Neural cell (in vitro differentiated cells): ENCODE data around the gene PDE4A. TPM values are rescaled to one million over a fixed set of nuclear protein-coding genes. Genes with fewer than 3 reads are reported as not detected.

Experiments used
- H2AFZ ChIP-seq: fragments of 200-600, 300-800 bp; sonication (generic), shearing (Covaris generic); 2 replicates; pipeline ENCODE4 v1.6.0; 2014; ENCODE audit warnings: low read depth, mild to moderate bottlenecking, antibody characterized with exemption, low read length, moderate library complexity
- H3F3A ChIP-seq: fragments of 200-600 bp; shearing (Covaris generic); 2 replicates; pipeline ENCODE4 v1.6.1; 2016; ENCODE audit warnings: mild to moderate bottlenecking, moderate library complexity, mixed read lengths, antibody characterized with exemption, low read length; ENCODE audit not compliant: insufficient read depth, poor library complexity, severe bottlenecking
- H3K27ac ChIP-seq: fragments of 200-600, 300-800 bp; sonication (generic), shearing (Covaris generic); 2 replicates; pipeline ENCODE4 v1.5.1; 2014; ENCODE audit warnings: mild to moderate bottlenecking, low read length, moderate library complexity
- H3K27me3 ChIP-seq: fragments of 300-800, 200-600 bp; sonication (generic), shearing (Covaris generic); 2 replicates; pipeline ENCODE4 v1.6.0; 2014; ENCODE audit warnings: mild to moderate bottlenecking, low read depth, low read length, moderate library complexity; ENCODE audit not compliant: insufficient read depth
- H3K36me3 ChIP-seq: fragments of 300-800, 200-600 bp; sonication (generic), shearing (Covaris generic); 2 replicates; pipeline ENCODE4 v1.5.1; 2014; ENCODE audit warnings: mild to moderate bottlenecking, antibody characterized with exemption, low read length, moderate library complexity; ENCODE audit not compliant: insufficient read depth
- H3K4me2 ChIP-seq: fragments of 300-800, 200-600 bp; sonication (generic), shearing (Covaris generic); 2 replicates; pipeline ENCODE4 v1.6.0; 2014; ENCODE audit warnings: mild to moderate bottlenecking, low read length
- H3K4me3 ChIP-seq: fragments of 300-800, 200-600 bp; sonication (generic), shearing (Covaris generic); 2 replicates; pipeline ENCODE4 v1.5.1; 2014; ENCODE audit warnings: mild to moderate bottlenecking, low read length, moderate library complexity
- H3K79me2 ChIP-seq: fragments of 200-600 bp; shearing (Covaris generic); replicated peaks from 2 replicates; pipeline ENCODE4 v1.6.0; 2014; ENCODE audit warnings: mild to moderate bottlenecking, low read length, moderate library complexity; ENCODE audit not compliant: insufficient read depth
- H3K9ac ChIP-seq: fragments of 300-800, 200-600 bp; sonication (generic), shearing (Covaris generic); 2 replicates; pipeline ENCODE4 v1.6.1; 2016; ENCODE audit warnings: mild to moderate bottlenecking, low read length, mixed read lengths
- H3K9me2 ChIP-seq: fragments of 200-600 bp; shearing (Covaris generic); 2 replicates; pipeline ENCODE4 v1.6.1; 2016; ENCODE audit warnings: mild to moderate bottlenecking, low read length, mixed read lengths; ENCODE audit not compliant: insufficient read depth
- H3K9me3 ChIP-seq: fragments of 200-600, 300-800 bp; sonication (generic), shearing (Covaris generic); 2 replicates; pipeline ENCODE4 v1.6.1; 2016; ENCODE audit warnings: mild to moderate bottlenecking, mixed run types, low read length, moderate library complexity, mixed read lengths
- H4K20me1 ChIP-seq: fragments of 200-600 bp; shearing (Covaris generic); 2 replicates; pipeline ENCODE4 v1.6.1; 2016; ENCODE audit warnings: mild to moderate bottlenecking, mixed run types; ENCODE audit not compliant: insufficient read depth
- EP300 ChIP-seq: fragments of 450-650 bp; conservative IDR thresholded peaks from 2 replicates; pipeline ENCODE4 v1.6.1; 2014; ENCODE audit warnings: antibody characterized with exemption, mild to moderate bottlenecking, moderate library complexity; ENCODE audit not compliant: poor library complexity, severe bottlenecking
- EZH2 ChIP-seq: fragments of 200-600, 300-800 bp; shearing (Covaris generic), sonication (generic); IDR thresholded peaks from 2 replicates; pipeline ENCODE4 v1.6.1; 2014; ENCODE audit warnings: antibody characterized with exemption, low read length, borderline replicate concordance, mild to moderate bottlenecking; ENCODE audit not compliant: insufficient read depth, poor library complexity, severe bottlenecking
- MXI1 ChIP-seq: fragments of 450-650 bp; conservative IDR thresholded peaks from 2 replicates; pipeline ENCODE4 v1.6.1; 2014; ENCODE audit warnings: antibody characterized with exemption, mild to moderate bottlenecking; ENCODE audit not compliant: poor library complexity, severe bottlenecking
- POLR2AphosphoS5 ChIP-seq: IDR thresholded peaks from 2 replicates; pipeline ENCODE4 v1.6.1; 2012
- RAD21 ChIP-seq: fragments of 450-650 bp; conservative IDR thresholded peaks from 2 replicates; pipeline ENCODE4 v1.6.1; 2014; ENCODE audit warnings: antibody characterized with exemption, mild to moderate bottlenecking, moderate library complexity
- SMC3 ChIP-seq: fragments of 450-650 bp; conservative IDR thresholded peaks from 2 replicates; pipeline ENCODE4 v1.6.1; 2014; ENCODE audit warnings: antibody characterized with exemption, mild to moderate bottlenecking, moderate library complexity; ENCODE audit not compliant: poor library complexity
- TAF1 ChIP-seq: IDR thresholded peaks from 2 replicates; pipeline ENCODE4 v1.6.1; 2012; ENCODE audit warnings: low read depth
- polyA plus RNA-seq: library from polyadenylated mRNA; depleted of rRNA; stranded (reverse); fragments of >200 nt; gene quantifications from 2 replicates; pipeline ENCODE4 v1.2.3, GENCODE V29; 2014
- TF ChIP-seq, protein P1 (sequence below): fragments of 450-650 bp; IDR thresholded peaks from 2 replicates; pipeline ENCODE4 v1.5.1; 2014; ENCODE audit warnings: antibody characterized with exemption, mild to moderate bottlenecking, moderate library complexity; ENCODE audit not compliant: poor library complexity, severe bottlenecking
- TF ChIP-seq, protein P2 (sequence below): IDR thresholded peaks from 2 replicates; pipeline ENCODE4 v1.6.1; 2012; ENCODE audit warnings: borderline replicate concordance

PDE4A gene
- polyA plus RNA-seq, 1 donor from 2014 or later: 3.4 TPM

DNA sequence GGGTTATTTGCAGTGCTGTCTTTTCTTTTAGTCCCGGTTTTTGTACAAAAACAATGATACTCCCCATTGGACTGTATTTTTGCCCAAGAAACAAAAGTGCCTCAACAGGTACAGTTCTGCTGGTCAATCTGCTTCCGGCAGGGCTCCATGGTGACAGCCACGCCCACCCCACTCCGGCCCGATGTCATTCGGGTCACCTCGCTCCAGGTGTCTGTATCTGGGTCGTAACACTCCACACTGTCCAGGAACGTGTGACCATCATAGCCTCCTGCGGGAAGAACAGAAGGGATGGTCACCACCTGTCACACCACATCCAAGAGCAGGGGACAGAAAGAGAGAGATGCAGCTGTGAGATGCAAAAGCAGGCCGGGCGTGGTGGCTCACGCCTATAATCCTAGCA lies 66.2 kb downstream of the PDE4A start:
- Histone ChIP-seq H3F3A (no peaks in the 10 kb centered on the region), H3K27me3 (no peaks in the 10 kb centered on the region), H3K79me2 (no peaks in the 10 kb centered on the region), H3K4me3 (no peak overlapping the region), H3K36me3 (no peaks in the 10 kb centered on the region), H3K9ac (no peak overlapping the region), H4K20me1 (no peaks in the 10 kb centered on the region), H3K4me2 (no peak overlapping the region), H2AFZ (no peak overlapping the region), H3K9me2 (no peaks in the 10 kb centered on the region), H3K27ac (no peak overlapping the region), H3K9me3 (no peaks in the 10 kb centered on the region)
- TF ChIP-seq SMC3 (no peak), EP300 (no peak), TAF1 (no peak), RAD21 (no peak)
- TF ChIP-seq, protein P1, sequence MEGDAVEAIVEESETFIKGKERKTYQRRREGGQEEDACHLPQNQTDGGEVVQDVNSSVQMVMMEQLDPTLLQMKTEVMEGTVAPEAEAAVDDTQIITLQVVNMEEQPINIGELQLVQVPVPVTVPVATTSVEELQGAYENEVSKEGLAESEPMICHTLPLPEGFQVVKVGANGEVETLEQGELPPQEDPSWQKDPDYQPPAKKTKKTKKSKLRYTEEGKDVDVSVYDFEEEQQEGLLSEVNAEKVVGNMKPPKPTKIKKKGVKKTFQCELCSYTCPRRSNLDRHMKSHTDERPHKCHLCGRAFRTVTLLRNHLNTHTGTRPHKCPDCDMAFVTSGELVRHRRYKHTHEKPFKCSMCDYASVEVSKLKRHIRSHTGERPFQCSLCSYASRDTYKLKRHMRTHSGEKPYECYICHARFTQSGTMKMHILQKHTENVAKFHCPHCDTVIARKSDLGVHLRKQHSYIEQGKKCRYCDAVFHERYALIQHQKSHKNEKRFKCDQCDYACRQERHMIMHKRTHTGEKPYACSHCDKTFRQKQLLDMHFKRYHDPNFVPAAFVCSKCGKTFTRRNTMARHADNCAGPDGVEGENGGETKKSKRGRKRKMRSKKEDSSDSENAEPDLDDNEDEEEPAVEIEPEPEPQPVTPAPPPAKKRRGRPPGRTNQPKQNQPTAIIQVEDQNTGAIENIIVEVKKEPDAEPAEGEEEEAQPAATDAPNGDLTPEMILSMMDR: no peak

DNA sequence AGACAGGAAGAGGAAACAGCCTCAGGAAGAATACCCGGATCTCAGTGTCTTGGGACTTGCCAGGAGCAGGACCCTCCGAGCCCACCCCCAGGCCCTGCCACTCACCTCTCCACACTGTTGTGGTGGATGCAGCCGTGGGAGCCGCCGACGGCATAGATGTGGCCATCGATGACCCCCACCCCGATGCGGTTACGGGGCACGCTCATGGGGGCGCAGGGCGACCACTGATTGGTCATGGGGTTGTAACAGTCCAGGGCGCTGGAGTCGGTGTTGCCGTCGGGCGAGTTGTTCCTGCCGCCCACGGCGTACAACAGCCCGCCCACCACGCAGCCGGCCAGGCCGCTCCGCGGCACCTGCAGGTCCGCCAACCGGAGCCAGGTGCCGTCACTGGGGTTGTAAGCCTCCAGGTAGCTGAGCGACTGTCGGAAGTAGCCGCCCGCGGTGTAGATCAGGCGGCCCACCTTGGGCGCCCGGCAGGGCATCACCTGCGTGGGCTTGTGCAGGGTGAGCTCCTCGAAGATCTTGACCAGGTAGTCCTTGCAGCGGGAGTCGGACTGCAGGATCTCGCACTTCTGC lies 71.2 kb downstream of the PDE4A start:
- TF ChIP-seq, protein P2, sequence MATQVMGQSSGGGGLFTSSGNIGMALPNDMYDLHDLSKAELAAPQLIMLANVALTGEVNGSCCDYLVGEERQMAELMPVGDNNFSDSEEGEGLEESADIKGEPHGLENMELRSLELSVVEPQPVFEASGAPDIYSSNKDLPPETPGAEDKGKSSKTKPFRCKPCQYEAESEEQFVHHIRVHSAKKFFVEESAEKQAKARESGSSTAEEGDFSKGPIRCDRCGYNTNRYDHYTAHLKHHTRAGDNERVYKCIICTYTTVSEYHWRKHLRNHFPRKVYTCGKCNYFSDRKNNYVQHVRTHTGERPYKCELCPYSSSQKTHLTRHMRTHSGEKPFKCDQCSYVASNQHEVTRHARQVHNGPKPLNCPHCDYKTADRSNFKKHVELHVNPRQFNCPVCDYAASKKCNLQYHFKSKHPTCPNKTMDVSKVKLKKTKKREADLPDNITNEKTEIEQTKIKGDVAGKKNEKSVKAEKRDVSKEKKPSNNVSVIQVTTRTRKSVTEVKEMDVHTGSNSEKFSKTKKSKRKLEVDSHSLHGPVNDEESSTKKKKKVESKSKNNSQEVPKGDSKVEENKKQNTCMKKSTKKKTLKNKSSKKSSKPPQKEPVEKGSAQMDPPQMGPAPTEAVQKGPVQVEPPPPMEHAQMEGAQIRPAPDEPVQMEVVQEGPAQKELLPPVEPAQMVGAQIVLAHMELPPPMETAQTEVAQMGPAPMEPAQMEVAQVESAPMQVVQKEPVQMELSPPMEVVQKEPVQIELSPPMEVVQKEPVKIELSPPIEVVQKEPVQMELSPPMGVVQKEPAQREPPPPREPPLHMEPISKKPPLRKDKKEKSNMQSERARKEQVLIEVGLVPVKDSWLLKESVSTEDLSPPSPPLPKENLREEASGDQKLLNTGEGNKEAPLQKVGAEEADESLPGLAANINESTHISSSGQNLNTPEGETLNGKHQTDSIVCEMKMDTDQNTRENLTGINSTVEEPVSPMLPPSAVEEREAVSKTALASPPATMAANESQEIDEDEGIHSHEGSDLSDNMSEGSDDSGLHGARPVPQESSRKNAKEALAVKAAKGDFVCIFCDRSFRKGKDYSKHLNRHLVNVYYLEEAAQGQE: no peak
- no peak for TF ChIP-seq RAD21
- TF ChIP-seq POLR2AphosphoS5: no peak
- no peak for TF ChIP-seq SMC3
- TF ChIP-seq MXI1: no peak
- TF ChIP-seq TAF1: no peak
- TF ChIP-seq EZH2: no peak
- TF ChIP-seq EP300: no peak
- TF ChIP-seq, protein P1: no peak
- no peaks in the 10 kb centered on the region for H3K9me2 ChIP-seq
- no peaks in the 10 kb centered on the region for H4K20me1 ChIP-seq
- no peaks in the 10 kb centered on the region for H3K36me3 ChIP-seq
- H3F3A ChIP-seq: no peaks in the 10 kb centered on the region
- no peaks in the 10 kb centered on the region for H3K27me3 ChIP-seq
- H3K4me3 ChIP-seq: no peak overlapping the region
- no peaks in the 10 kb centered on the region for H3K9me3 ChIP-seq
- no peaks in the 10 kb centered on the region for H3K79me2 ChIP-seq
- H3K4me2 ChIP-seq: no peak overlapping the region
- no peak overlapping the region for H3K9ac ChIP-seq
- H3K27ac ChIP-seq: no peak overlapping the region
- no peak overlapping the region for H2AFZ ChIP-seq
